GM21576 (cell line): ENCODE measurements around the gene NYNRIN.
"Not testable (repeated sequence)": the region's sequence is repeated elsewhere in the genome, so short reads cannot be mapped to it uniquely, and the experiment has no call there.

ENCODE experiments used
- ATAC-seq: cut with Tn5 transposase; IDR thresholded peaks from one replicate; pipeline ENCODE4 v1.9.1; 2021; ENCODE audit warnings: mild to moderate bottlenecking, moderate library complexity; ENCODE audit not compliant: unreplicated experiment

NYNRIN gene

GRCh38 chr14:24369907-24370687, 28.7 kb upstream of the NYNRIN start:
- no peak for ATAC-seq

DNA sequence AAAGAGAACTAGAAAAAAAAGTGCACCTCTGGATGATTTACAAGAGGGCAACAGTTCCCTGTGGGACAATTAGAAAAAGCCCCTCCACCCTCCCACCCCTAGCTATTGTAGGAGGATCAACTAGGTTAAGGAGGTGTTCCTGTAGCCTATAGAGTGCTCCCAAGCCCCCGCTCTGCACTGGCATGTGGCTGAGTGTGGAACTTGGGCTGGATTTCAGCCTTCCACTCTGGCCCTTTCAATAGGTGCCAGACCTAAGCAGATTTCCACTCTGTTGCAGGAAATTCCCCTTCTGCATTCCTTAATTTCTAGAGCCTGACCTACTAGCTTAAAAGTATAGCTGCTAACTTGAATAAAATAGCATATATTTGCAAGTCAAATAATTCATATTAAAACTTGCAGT, 28.1 kb upstream of the NYNRIN start:
- ATAC-seq = no peak

DNA sequence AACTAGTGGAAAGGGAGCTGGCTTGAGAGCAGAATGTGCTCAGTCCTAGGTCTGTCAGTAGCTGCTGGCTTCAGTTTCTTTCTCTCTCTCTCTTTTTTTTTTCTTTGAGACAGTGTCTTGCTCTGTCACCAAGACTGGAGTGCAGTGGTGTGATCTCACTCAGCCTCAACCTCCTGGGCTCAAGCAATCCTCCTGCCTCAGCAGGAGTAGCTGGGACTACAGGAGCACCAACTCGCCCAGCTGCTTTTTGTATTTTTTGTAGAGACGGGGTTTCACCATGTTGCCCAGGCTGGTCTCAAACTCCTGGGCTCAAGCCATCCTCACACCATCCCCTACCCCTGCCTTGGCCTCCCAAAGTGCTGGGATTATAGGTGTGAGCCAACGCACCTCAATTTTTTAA, 27.2 kb upstream of the NYNRIN start:
- not testable (repeated sequence) for ATAC-seq

DNA sequence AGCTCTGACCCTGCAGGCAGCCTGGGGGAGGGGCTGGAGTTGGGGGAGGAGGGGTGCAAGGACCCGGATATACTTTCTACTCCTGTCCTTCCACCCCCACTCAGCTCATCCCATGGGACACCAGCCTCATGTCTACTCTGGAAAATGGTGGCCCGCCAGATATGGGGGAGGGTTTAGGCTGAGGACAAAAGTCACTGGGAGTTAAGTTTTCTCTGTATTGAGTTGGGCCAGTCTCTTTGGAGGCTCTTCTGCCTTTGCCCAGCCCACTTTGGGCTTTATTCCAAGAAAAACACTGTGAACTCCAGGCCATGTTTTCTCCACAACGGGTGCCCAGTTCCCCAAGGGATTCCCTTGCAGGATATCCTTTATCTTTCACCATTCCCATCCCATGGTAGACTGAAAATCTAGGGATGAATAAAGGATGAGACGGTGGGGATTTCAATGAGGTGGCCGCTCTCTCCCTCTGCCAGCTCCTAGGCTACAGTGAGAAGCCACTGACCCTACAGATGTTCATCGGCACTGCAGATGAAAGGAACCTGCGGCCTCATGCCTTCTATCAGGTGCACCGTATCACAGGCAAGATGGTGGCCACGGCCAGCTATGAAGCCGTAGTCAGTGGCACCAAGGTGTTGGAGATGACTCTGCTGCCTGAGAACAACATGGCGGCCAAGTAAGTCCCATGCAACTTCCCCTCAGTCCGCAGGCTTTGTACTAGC, 25.9 kb upstream of the NYNRIN start:
- ATAC-seq = no peak

GRCh38 chr14:24376448-24377070, 22.2 kb upstream of the NYNRIN start:
- no peak for ATAC-seq

DNA sequence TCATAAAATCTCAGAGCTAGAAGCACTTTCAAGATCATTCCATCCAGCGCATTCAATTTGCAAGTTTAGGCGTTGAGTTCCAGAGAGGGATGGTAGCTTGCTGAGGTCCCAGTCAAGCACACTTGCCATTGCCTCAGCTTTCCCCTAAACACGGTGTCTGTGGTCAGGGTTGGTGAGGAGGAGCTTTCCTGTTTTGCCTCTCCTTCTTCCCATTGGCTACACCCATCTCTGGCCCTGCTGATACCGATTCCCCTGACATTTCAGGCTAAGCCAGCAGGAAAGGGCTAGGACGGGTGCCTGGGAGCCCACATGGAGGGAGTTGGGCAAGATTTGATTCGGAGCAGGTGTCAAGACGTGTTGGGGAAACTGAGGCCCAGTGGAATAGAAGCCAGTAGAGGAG, 21.7 kb upstream of the NYNRIN start:
- no peak for ATAC-seq

GRCh38 chr14:24377657-24378056, 21.1 kb upstream of the NYNRIN start:
- ATAC-seq = no peak

GRCh38 chr14:24378327-24378726, 20.5 kb upstream of the NYNRIN start:
- no peak for ATAC-seq

GRCh38 chr14:24378981-24379906, 19.6 kb upstream of the NYNRIN start:
- ATAC-seq = no peak

DNA sequence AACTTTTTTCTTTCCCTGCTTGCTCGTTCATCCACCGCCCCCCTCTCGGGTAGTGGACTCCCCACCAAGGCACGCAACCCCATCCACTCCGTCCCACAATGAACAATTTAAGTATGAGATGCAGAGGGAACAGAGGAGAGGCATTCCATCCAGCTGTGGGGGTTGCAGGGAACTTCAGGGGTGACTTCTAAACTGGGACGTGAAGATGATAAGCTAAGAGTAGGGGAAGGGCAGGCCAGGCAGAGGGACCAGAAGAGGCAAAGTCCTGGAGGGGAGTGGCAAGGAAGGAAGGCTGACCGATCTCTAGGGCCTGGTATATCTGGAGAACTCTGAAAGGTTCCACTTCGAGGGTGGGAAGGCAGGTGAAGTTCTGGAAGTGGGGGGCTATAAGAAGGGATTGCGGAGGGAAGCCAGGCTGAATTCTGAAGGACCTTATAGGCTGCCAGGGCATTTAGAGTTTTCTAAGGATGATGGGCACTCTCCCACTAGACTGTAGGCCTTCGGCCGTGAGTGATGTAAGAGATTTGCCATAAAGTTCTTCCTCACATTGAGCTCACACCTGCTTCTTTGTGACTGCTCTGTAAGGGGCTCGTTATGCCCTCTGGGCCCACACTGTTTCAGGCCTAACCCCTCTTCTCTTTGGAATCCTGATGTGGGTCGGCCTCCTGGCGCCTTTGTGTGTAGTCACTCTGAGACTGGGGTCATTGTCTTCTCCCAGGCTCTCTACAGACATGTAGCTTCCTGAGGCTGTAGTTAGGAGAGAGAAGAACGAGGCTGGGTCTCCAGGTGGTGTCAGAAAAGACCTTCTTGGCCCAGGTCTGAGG, 18.7 kb upstream of the NYNRIN start:
- ATAC-seq = no peak

GRCh38 chr14:24381363-24382063, 17.3 kb upstream of the NYNRIN start:
- ATAC-seq = no peak

DNA sequence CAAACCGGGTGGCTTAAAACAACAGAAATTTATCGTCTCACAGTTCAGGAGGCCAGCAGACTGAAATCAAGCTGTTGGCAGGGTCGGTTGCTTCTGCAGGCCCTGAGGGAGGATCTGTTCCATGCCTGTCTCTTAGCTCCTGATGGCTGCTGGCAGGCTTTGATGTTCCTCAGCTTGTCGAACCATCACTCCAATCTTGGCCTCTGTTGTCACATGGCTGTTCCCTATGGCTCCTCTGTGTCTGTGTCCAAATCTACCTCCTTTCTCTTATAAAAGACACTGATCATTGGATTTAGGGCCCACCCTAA, 16.8 kb upstream of the NYNRIN start:
- no peak for ATAC-seq

GRCh38 chr14:24384169-24384568, 14.6 kb upstream of the NYNRIN start:
- no peak for ATAC-seq

- ATAC-seq = no peak
Observed at GRCh38 chr14:24385524-24385923, 13.3 kb upstream of the NYNRIN start.

DNA sequence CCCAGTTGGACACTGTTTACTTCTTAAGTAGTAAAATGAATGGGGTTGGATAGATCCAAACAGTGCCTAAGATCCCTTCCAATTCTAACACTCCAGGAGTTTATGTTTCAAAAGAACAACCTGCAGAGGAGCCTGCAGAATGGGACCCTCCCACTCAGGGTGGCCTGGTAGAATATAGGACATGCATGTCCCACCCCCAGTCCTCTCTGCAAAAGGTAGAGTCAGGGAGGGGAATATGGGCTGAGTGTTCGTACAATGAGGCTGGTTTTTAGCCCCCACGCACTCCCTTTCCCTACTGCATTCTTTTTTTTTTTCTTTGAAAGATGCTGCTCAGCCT, 11.8 kb upstream of the NYNRIN start:
- no peak for ATAC-seq

DNA sequence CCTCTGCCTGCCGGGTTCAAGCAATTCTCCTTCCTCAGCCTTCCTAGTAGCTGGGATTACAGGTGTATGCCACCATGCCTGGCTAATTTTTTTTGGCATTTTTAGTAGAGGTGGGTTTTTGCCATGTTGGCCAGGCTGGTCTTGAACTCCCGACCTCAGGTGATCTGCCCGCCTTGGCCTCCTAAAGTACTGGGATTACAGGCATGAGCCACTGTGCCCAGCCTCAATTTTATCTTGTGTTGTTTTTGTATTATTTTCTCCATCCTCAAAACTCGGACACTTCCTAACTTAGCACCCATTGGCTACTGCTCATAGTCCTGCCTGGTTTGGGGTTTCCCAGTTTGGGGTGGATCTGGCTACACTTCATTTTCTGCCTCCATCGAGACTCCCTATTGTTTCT, 11.2 kb upstream of the NYNRIN start:
- ATAC-seq = not testable (repeated sequence)

DNA sequence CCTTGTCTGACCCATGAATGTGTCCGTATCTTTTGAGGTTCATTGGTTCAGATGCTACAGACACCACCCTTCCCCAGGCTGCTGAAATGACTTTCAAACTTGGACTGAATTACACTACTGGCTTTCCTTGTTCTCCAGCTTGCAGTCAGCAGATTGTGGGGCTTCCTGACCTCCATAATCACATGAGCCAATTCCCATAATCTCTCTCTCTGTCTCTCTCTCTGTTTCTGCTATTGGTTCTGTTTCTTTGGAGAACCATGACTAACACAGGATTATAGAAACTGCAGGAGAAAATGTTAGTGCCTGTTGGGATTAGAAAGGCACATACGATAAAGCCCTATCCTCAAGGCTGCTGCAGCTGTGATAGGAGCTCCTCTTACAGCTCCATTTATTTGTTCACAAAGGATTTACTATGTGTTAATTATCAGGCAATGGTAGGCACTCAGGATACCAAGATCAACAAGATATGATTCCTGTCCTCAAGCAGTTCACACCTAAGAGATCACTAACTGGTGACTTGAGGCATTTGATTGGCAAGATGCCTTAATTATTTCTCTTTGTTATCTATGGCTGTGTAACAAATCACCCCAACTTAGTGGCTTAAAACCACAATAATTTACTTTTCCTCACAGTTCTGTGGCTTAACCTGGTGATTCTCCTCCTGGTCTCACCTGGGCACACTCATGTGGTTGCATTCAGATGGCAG, 10.2 kb upstream of the NYNRIN start:
- ATAC-seq = no peak

DNA sequence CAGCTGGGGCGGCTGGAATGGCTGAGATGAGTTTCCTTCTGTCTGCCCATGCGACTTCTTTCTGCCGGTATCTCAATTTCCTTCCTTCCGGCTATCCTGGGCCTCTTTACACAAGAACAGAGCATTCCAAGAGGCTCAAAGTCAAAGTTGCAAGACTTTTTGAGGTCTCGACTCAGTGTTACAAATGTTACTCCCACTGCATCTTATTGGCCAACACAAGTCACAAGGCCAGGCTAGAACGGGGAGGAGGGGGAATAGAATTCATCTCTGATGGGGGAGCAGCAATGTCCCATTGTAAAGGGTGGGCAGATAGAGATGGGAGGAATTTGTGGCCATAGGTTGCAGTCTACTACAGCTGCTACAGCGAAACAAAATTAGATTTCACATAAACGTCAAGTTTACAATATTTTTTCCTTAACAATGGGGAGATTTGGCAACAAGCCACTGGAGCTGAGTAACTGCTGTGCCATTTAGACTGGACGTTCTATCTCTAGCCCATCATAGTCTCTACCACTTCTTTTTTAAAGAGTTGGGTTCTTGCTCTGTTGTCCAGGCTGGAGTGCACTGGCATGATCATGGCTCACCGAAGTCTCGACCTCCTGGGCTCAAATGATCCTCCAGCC, 9.5 kb upstream of the NYNRIN start:
- ATAC-seq = no peak
